Activated naive CD4-positive, alpha-beta T cell treated with anti-CD3 and anti-CD28 coated beads, Interleukin-2, amount 50 U/mL, for 16 hours (primary cell): ENCODE data around the gene GRID2.

Experiments
- DNase-seq: peaks from one replicate; pipeline ENCODE4 v3.0.0-alpha.2; 2020

GRID2 gene

GRCh38 chr4:93127489-93127888 lies 823.7 kb downstream of the GRID2 start:
- DNase-seq, result no peak

GRCh38 chr4:93132631-93133030 lies 828.9 kb downstream of the GRID2 start:
- no peak for DNase-seq

- no peak for DNase-seq
Observed at GRCh38 chr4:93139118-93139517, 835.4 kb downstream of the GRID2 start.

GRCh38 chr4:93143902-93144301 lies 840.1 kb downstream of the GRID2 start:
- DNase-seq, result no peak

- DNase-seq, result no peak
Observed at GRCh38 chr4:93144644-93145043, 840.9 kb downstream of the GRID2 start.

GRCh38 chr4:93147524-93148212 lies 843.9 kb downstream of the GRID2 start:
- DNase-seq, result no peak

- no peak for DNase-seq
Observed at GRCh38 chr4:93152491-93152890, 848.7 kb downstream of the GRID2 start.

- no peak for DNase-seq
Observed at GRCh38 chr4:93157986-93158385, 854.2 kb downstream of the GRID2 start.

GRCh38 chr4:93168053-93168452 lies 864.3 kb downstream of the GRID2 start:
- DNase-seq, result no peak

GRCh38 chr4:93169966-93170365 lies 866.2 kb downstream of the GRID2 start:
- DNase-seq, result no peak

- DNase-seq, result no peak
Observed at GRCh38 chr4:93174598-93174997, 870.8 kb downstream of the GRID2 start.

- DNase-seq, result no peak
Observed at GRCh38 chr4:93178279-93178678, 874.5 kb downstream of the GRID2 start.

- DNase-seq, result no peak
Observed at GRCh38 chr4:93179044-93179443, 875.3 kb downstream of the GRID2 start.

- DNase-seq, result no peak
Observed at GRCh38 chr4:93182722-93183121, 879.0 kb downstream of the GRID2 start.

- no peak for DNase-seq
Observed at GRCh38 chr4:93183576-93183975, 879.8 kb downstream of the GRID2 start.

GRCh38 chr4:93184053-93184452 lies 880.3 kb downstream of the GRID2 start:
- DNase-seq, result no peak

GRCh38 chr4:93186846-93187245 lies 883.1 kb downstream of the GRID2 start:
- DNase-seq, result no peak

- no peak for DNase-seq
Observed at GRCh38 chr4:93187466-93187865, 883.7 kb downstream of the GRID2 start.

GRCh38 chr4:93187892-93188291 lies 884.1 kb downstream of the GRID2 start:
- no peak for DNase-seq

- DNase-seq, result no peak
Observed at GRCh38 chr4:93199492-93199891, 895.7 kb downstream of the GRID2 start.

- no peak for DNase-seq
Observed at GRCh38 chr4:93201471-93202096, 897.8 kb downstream of the GRID2 start.

- DNase-seq, result no peak
Observed at GRCh38 chr4:93203708-93204107, 899.9 kb downstream of the GRID2 start.

GRCh38 chr4:93212250-93212649 lies 908.5 kb downstream of the GRID2 start:
- DNase-seq, result no peak

GRCh38 chr4:93216646-93217045 lies 912.9 kb downstream of the GRID2 start:
- DNase-seq, result no peak

GRCh38 chr4:93217431-93217830 lies 913.7 kb downstream of the GRID2 start:
- no peak for DNase-seq
